Neural progenitor cell (in vitro differentiated cells): ENCODE data around the gene RAD51B.

Experiments used
- CTCF ChIP-seq: fragments of 200-600 bp; sonication (generic); IDR thresholded peaks from 2 replicates; pipeline ENCODE4 v1.5.1; 2017; ENCODE audit warnings: antibody characterized with exemption, mild to moderate bottlenecking
- EZH2phosphoT487 ChIP-seq: fragments of 200-600 bp; sonication (generic); IDR thresholded peaks from 2 replicates; pipeline ENCODE4 v1.6.1; 2017; ENCODE audit warnings: antibody characterized with exemption

GRCh38 chr14:68475802-68476201 lies 656.2 kb downstream of the RAD51B start:
- TF ChIP-seq EZH2phosphoT487 (no peak), CTCF (no peak)
